Neuronal stem cell (in vitro differentiated cells): ENCODE measurements around the gene SV2B.

Source experiments
- DNase-seq: peaks from one replicate; pipeline ENCODE4 v3.0.0-alpha.2; 2013; ENCODE audit warnings: low spot score
- H2AFZ ChIP-seq: one replicate; pipeline ENCODE4 v1.6.1; 2013; ENCODE audit warnings: mild to moderate bottlenecking, low read length, inconsistent platforms
- H2AK5ac ChIP-seq: 2 replicates; pipeline ENCODE4 v1.6.1; 2013; ENCODE audit warnings: low read depth, mild to moderate bottlenecking, inconsistent platforms, low read length, moderate library complexity, mixed read lengths
- H2BK120ac ChIP-seq: 2 replicates; pipeline ENCODE4 v1.6.1; 2013; ENCODE audit warnings: low read depth, mild to moderate bottlenecking, inconsistent platforms, low read length, moderate library complexity, mixed read lengths
- H2BK12ac ChIP-seq: one replicate; pipeline ENCODE4 v1.6.1; 2013; ENCODE audit warnings: low read length, inconsistent platforms
- H2BK15ac ChIP-seq: 2 replicates; pipeline ENCODE4 v1.6.1; 2013; ENCODE audit warnings: mild to moderate bottlenecking, low read length, inconsistent platforms, mixed read lengths
- H2BK5ac ChIP-seq: one replicate; pipeline ENCODE4 v1.6.1; 2013; ENCODE audit warnings: inconsistent platforms, mild to moderate bottlenecking, low read length, moderate library complexity
- H3K14ac ChIP-seq: one replicate; pipeline ENCODE4 v1.6.1; 2013; ENCODE audit warnings: low read length, inconsistent platforms
- H3K18ac ChIP-seq: 2 replicates; pipeline ENCODE4 v1.6.1; 2013; ENCODE audit warnings: low read length, inconsistent platforms
- H3K23ac ChIP-seq: 2 replicates; pipeline ENCODE4 v1.6.1; 2013; ENCODE audit warnings: low read depth, mild to moderate bottlenecking, mixed read lengths, low read length, inconsistent platforms; ENCODE audit not compliant: poor library complexity
- H3K27ac ChIP-seq: replicated peaks from 3 replicates; pipeline ENCODE4 v1.5.1; 2013; ENCODE audit warnings: low read length, inconsistent platforms
- H3K27me3 ChIP-seq, 3 experiments: 2 replicates each; pipeline ENCODE4 v1.6.1; 2013; ENCODE audit warnings: low read length in 3 of 3, mild to moderate bottlenecking in 2 of 3, inconsistent platforms in 1 of 3, low read depth in 1 of 3, mixed read lengths in 1 of 3, moderate library complexity in 1 of 3; ENCODE audit not compliant: control insufficient read depth in 3 of 3, insufficient read depth in 3 of 3
- H3K36me3 ChIP-seq, 2 donors: replicated peaks in 1 of 2; 2 replicates each; pipeline ENCODE4 v1.6.1; 2013; ENCODE audit warnings: low read length in 2 of 2; ENCODE audit not compliant: control insufficient read depth in 2 of 2, insufficient read depth in 2 of 2
- H3K4ac ChIP-seq: 2 replicates; pipeline ENCODE4 v1.6.1; 2013; ENCODE audit warnings: inconsistent platforms, mild to moderate bottlenecking, low read length, moderate library complexity
- H3K4me1 ChIP-seq, 2 donors: 1 replicate in 1 of 2; 2 replicates in 1 of 2; pipeline ENCODE4 v1.6.1; 2013; ENCODE audit warnings: low read length in 2 of 2, low read depth in 1 of 2; ENCODE audit not compliant: control insufficient read depth in 2 of 2, insufficient read depth in 1 of 2
- H3K4me2 ChIP-seq: one replicate; pipeline ENCODE4 v1.6.1; 2013; ENCODE audit warnings: mild to moderate bottlenecking, low read length, inconsistent platforms; ENCODE audit not compliant: insufficient read depth, poor library complexity, severe bottlenecking
- H3K4me3 ChIP-seq, 2 donors: 2 replicates each; pipeline ENCODE4 v1.5.1; 2013; ENCODE audit warnings: low read length in 2 of 2, mild to moderate bottlenecking in 2 of 2, inconsistent platforms in 1 of 2, moderate library complexity in 1 of 2
- H3K79me1 ChIP-seq: one replicate; pipeline ENCODE4 v1.6.1; 2013; ENCODE audit warnings: low read depth, mild to moderate bottlenecking, inconsistent platforms, low read length, moderate library complexity
- H3K9ac ChIP-seq: one replicate; pipeline ENCODE4 v1.6.1; 2013; ENCODE audit warnings: mild to moderate bottlenecking, low read depth, low read length, inconsistent platforms; ENCODE audit not compliant: poor library complexity
- H3K9me3 ChIP-seq, 2 donors: replicated peaks in 1 of 2; 2 replicates each; pipeline versions ENCODE3 to v1.6.1; 2013; ENCODE audit warnings: low read length in 2 of 2, mild to moderate bottlenecking in 2 of 2, inconsistent platforms in 1 of 2, low read depth in 1 of 2, mixed read lengths in 1 of 2, moderate library complexity in 1 of 2; ENCODE audit not compliant: control insufficient read depth in 2 of 2, insufficient read depth in 1 of 2
- H4K8ac ChIP-seq: one replicate; pipeline ENCODE4 v1.6.1; 2013; ENCODE audit warnings: low read depth, mild to moderate bottlenecking, inconsistent platforms, low read length, moderate library complexity
- H4K91ac ChIP-seq: one replicate; pipeline ENCODE4 v1.6.1; 2013; ENCODE audit warnings: low read length, low read depth, mild to moderate bottlenecking, inconsistent platforms; ENCODE audit not compliant: poor library complexity
- WGBS, 2 donors: extraction: QIAGEN DNeasy Blood & Tissue Kit; methylation state at CpG; one replicate each; pipeline ENCODE4 v1.1.7; 2013; ENCODE audit warnings: missing lambda C conversion rate in 2 of 2, mixed read lengths in 1 of 2; ENCODE audit not compliant: insufficient read length in 2 of 2, insufficient replicate concordance in 1 of 2; ENCODE audit errors: extremely low coverage in 2 of 2; 5-methylcytosine and 5-hydroxymethylcytosine counted together

The SV2B gene

DNA sequence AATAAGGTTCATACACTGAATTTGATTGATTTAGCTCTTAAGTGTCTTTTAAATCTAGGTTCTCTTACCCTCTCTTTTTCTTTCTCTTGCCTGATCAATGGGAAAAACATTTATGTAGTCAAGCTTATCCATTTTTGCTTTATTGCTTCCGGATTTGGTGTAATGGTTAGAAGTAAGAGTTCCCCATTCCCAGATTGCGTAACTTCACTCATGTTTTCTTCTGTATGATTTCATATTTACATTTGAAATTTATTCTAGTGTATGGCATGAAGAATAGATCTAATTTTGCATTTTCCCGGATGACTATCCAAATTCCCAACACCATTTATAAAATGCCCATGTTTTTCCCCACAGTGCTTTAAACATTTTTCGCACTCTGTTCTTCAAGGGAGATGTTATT lies 27.9 kb upstream of the SV2B start:
- Histone ChIP-seq H3K9ac (no peak overlapping the region), H3K27ac (no peak overlapping the region), H2BK5ac (no peak overlapping the region), H3K4me3 (no peak overlapping the region), H3K14ac (no peak overlapping the region), H3K4ac (no peak overlapping the region), H3K36me3 (no peaks in the 10 kb centered on the region), H3K23ac (no peak overlapping the region), H3K79me1 (no peaks in the 10 kb centered on the region), H3K4me2 (no peak overlapping the region), H4K91ac (no peak overlapping the region), H4K8ac (no peak overlapping the region), H2BK120ac (no peak overlapping the region), H2AFZ (no peak overlapping the region), H3K9me3 (no peaks in the 10 kb centered on the region), H2AK5ac (no peak overlapping the region), H3K18ac (no peak overlapping the region), H3K27me3 (peaks cover 0 to 3% (median 0%) of the 10 kb centered on the region in 3 experiments), H2BK15ac (no peak overlapping the region), H3K4me1 (peaks cover 0 to 2% of the 10 kb centered on the region in 2 donors), H2BK12ac (no peak overlapping the region)
- no peak for DNase-seq
- WGBS, 2 donors, result no CpG with 5 or more reads among the region's 4 CpGs

DNA sequence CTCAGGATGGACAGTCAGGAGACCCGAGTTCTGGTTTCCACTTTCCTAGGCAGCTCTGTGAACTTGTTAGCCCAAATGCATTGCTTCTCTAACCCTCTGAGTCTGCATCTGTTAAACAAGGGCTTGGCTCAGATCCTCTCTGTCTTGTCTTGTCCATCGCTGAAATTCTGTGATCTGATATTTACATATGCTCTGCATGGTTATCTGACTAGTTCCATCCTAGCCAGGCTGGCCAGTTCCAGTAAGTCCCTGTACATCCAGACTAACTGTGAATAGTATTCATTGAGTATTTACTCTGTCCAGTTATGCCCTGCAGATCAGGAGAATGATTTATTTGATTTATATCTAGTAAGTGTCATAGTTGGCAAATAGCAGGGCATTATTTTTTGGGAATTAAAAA lies 27.0 kb upstream of the SV2B start:
- no CpG with 5 or more reads among the region's 2 CpGs for WGBS, 2 donors
- no peak overlapping the region for H3K9ac ChIP-seq

DNA sequence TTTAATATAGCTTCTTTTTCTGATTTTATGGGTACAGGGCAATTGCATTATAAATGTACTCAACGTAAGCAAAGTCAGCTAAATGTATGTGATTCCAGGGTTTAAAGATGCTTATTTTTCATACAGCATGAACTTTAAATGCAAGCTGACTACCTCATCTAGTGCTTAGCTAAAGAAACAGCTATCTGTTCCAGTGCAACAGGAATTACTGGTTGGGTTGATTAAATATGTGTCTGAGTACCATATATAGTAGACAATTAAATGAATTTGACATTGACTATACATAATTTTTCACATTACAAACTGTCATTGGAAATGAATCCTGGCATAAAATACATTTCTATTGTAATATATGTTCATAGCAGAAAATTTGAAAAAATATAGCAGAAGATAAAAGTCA lies 26.3 kb upstream of the SV2B start:
- no peak for DNase-seq
- Histone ChIP-seq H3K9me3 (no peaks in the 10 kb centered on the region), H3K14ac (no peak overlapping the region), H2BK15ac (no peak overlapping the region), H3K4me2 (no peak overlapping the region), H3K4me3 (no peak overlapping the region), H3K9ac (no peak overlapping the region), H3K36me3 (no peaks in the 10 kb centered on the region), H2AK5ac (no peak overlapping the region), H2BK120ac (no peak overlapping the region), H3K18ac (no peak overlapping the region), H3K79me1 (no peaks in the 10 kb centered on the region), H2BK5ac (no peak overlapping the region), H3K27ac (no peak overlapping the region), H3K4ac (no peak overlapping the region), H4K91ac (no peak overlapping the region), H3K4me1 (peaks cover 0 to 2% of the 10 kb centered on the region in 2 donors), H3K23ac (no peak overlapping the region), H2AFZ (no peak overlapping the region), H4K8ac (no peak overlapping the region), H3K27me3 (peaks cover 0 to 3% (median 0%) of the 10 kb centered on the region in 3 experiments), H2BK12ac (no peak overlapping the region)
- WGBS, 2 donors, result no CpG with 5 or more reads among the region's 1 CpG

More for the DNA sequence above, 27.0 kb upstream of the SV2B start:
- H3K23ac ChIP-seq, result no peak overlapping the region
- no peak overlapping the region for H3K4me2 ChIP-seq
- H3K4me3 ChIP-seq, result no peak overlapping the region
- H3K79me1 ChIP-seq, result no peaks in the 10 kb centered on the region
- H2BK15ac ChIP-seq, result no peak overlapping the region
- H2AFZ ChIP-seq, result no peak overlapping the region
- no peak overlapping the region for H3K27ac ChIP-seq
- peaks cover 0 to 2% of the 10 kb centered on the region in 2 donors for H3K4me1 ChIP-seq
- no peak overlapping the region for H3K18ac ChIP-seq
- H3K9me3 ChIP-seq, result no peaks in the 10 kb centered on the region
- H3K27me3 ChIP-seq, result peaks cover 0 to 3% (median 0%) of the 10 kb centered on the region in 3 experiments
- DNase-seq, result no peak
- H3K4ac ChIP-seq, result no peak overlapping the region
- no peaks in the 10 kb centered on the region for H3K36me3 ChIP-seq
- H4K91ac ChIP-seq, result no peak overlapping the region
- H4K8ac ChIP-seq, result no peak overlapping the region
- no peak overlapping the region for H2BK5ac ChIP-seq
- no peak overlapping the region for H2AK5ac ChIP-seq
- no peak overlapping the region for H2BK12ac ChIP-seq
- H2BK120ac ChIP-seq, result no peak overlapping the region
- H3K14ac ChIP-seq, result no peak overlapping the region

DNA sequence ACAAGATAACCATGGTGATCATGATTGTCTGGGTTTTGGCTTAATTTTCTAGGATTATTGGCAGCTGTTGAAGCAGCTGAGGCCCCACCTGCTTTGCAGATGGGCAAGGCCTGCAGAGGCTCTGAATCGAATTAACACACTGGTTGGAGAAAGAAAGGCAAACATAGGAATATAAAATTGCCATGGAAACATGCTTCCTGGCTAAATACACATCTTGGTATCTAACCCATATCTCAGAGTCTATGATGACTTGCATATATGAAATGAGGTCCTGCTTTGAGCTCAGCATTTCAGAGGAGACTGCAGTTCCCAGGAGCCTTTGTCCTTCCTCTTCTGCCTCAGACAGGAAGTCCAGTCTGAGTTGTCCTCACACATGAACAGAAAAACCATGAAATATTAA lies 24.3 kb upstream of the SV2B start:
- Histone ChIP-seq H3K9ac (no peak overlapping the region), H3K4me2 (no peak overlapping the region), H3K4ac (no peak overlapping the region), H2BK12ac (no peak overlapping the region), H2AK5ac (no peak overlapping the region), H3K36me3 (no peaks in the 10 kb centered on the region), H4K8ac (no peak overlapping the region), H3K9me3 (peaks cover 0 to 2% of the 10 kb centered on the region in 2 donors), H3K4me3 (no peak overlapping the region), H3K27ac (no peak overlapping the region), H3K18ac (no peak overlapping the region), H3K14ac (no peak overlapping the region), H2BK5ac (no peak overlapping the region), H3K4me1 (no peaks in the 10 kb centered on the region), H2BK15ac (no peak overlapping the region), H2AFZ (no peak overlapping the region), H3K79me1 (no peaks in the 10 kb centered on the region), H3K27me3 (peaks cover 0 to 3% (median 0%) of the 10 kb centered on the region in 3 experiments), H4K91ac (no peak overlapping the region), H2BK120ac (no peak overlapping the region), H3K23ac (no peak overlapping the region)
- WGBS, 2 donors, result no CpG with 5 or more reads among the region's 1 CpG
- no peak for DNase-seq
